ENCODE data around the gene ETFRF1.
A peak's percentile ranks its signal among the peaks of the same experiment; 100 is the strongest.

DNA sequence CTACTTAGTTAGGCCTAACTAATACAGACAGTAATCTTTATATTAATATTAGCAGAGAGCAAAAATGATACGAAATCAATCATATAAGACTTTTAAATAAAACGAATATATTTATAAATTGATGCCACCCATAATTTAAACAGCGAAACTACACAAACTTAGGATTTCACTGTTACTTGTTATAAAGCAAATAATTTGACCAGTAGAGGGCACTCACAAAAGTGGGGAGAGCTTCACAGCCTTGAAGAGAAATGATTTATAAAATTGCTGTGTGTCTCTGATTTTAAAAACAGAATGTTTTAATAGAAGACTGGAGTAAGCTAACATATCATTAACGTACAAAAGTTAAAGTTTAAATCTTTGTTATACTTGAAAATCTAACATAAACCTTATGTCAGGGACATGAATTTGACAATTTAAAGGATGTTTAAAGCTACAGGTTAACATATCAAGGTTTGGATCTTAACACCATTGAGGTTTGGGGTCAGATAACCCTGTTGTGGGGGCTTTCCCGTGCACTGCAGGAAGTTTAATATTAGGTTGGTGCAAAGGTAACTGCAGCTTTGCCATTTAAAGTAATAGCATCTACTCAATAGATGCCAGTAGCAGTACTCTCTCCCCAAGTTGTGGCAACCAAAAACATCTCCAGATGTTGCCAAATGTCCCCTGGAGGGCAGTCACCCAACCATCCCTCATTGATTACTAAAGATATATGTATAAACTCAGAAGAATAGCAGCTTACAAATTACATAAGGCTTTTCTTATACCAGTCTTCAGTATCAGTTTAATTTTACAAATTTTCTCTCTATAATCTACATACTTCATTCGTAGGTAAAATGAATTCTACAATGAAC lies 46.4 kb downstream of the ETFRF1 start:
- TF ChIP-seq CTCF (IDR thresholded peaks at IDR 0.05; ENCODE audit: poor library complexity, severe bottlenecking) (peak; percentile 69), MXI1 (conservative IDR thresholded peaks at IDR 0.05; ENCODE audit: poor library complexity, severe bottlenecking) (no peak)
- TF ChIP-seq, protein P1, sequence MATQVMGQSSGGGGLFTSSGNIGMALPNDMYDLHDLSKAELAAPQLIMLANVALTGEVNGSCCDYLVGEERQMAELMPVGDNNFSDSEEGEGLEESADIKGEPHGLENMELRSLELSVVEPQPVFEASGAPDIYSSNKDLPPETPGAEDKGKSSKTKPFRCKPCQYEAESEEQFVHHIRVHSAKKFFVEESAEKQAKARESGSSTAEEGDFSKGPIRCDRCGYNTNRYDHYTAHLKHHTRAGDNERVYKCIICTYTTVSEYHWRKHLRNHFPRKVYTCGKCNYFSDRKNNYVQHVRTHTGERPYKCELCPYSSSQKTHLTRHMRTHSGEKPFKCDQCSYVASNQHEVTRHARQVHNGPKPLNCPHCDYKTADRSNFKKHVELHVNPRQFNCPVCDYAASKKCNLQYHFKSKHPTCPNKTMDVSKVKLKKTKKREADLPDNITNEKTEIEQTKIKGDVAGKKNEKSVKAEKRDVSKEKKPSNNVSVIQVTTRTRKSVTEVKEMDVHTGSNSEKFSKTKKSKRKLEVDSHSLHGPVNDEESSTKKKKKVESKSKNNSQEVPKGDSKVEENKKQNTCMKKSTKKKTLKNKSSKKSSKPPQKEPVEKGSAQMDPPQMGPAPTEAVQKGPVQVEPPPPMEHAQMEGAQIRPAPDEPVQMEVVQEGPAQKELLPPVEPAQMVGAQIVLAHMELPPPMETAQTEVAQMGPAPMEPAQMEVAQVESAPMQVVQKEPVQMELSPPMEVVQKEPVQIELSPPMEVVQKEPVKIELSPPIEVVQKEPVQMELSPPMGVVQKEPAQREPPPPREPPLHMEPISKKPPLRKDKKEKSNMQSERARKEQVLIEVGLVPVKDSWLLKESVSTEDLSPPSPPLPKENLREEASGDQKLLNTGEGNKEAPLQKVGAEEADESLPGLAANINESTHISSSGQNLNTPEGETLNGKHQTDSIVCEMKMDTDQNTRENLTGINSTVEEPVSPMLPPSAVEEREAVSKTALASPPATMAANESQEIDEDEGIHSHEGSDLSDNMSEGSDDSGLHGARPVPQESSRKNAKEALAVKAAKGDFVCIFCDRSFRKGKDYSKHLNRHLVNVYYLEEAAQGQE (IDR thresholded peaks at IDR 0.05; ENCODE audit: borderline replicate concordance), result no peak

All from neural cell (in vitro differentiated cells).